GM10847 (cell line): Measurements from ENCODE around the gene POLN.

Experiments used
- POLR2A ChIP-seq: IDR thresholded peaks from 2 replicates; pipeline ENCODE4 v1.6.1; 2011; ENCODE audit not compliant: insufficient read length; ENCODE audit errors: extremely low read depth

Gene POLN

DNA sequence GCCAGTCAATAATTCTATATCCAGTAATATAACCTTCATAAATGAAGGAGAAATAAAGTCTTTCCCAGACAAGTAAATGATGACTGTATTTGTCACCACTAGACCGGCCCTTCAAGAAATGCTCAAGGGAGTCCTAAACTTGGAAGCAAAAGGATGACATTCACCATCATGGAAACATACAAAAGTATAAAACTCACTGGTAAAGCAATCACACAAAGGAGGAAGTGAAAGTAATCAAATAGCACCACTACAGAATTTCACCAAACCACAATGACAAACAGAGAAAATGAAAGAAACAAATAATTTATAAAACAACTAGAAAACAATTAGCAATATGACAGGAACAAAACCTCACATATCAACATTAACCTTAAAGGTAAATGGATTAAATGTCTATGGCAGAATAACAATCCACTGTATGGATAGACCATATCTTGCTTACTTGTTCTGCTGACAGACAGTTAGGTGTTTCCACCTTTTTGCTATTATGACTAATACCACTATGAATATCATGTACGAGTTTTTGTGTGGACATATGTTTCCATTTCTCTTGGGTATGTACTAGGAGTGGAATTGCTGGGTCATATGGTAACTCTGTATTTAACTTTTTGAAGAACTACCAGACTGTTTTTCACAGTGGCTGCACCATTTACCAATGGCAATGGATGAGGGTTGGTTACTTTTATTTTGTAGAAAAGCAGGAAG, 137.9 kb downstream of the POLN start:
- TF ChIP-seq POLR2A = no peak

DNA sequence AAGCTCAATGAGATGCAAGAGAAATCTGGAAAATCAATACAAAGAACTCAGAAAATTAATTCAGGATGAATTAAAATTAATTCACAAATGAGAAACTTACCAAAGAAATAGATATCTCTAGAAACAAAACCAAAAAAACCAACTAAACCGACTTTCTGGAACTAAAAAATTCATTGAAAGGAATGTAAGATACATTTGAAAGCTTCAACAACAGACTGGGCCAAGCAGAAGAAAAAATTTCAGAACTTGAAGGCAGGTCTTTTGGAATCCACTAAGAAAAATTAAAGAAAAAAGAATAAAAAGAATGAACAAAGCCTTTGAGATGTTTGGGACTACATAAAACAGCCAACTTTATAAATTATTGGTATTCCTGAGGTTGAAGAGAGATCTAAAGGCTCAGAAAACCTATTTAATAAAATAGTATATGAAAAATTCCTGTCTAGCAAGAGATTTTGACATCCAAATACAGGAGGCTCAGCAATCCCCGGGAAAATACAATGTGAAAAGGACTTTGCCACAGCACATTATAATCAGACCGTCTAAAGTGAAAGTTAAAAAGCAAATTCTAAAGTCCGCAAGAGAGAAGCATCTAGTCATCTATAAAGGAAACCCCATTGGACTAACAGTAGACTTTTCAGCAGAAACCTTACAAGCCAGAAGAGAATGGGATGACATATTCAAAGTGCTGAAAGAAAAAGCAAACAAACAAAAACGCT, 138.6 kb downstream of the POLN start:
- TF ChIP-seq POLR2A = no peak

DNA sequence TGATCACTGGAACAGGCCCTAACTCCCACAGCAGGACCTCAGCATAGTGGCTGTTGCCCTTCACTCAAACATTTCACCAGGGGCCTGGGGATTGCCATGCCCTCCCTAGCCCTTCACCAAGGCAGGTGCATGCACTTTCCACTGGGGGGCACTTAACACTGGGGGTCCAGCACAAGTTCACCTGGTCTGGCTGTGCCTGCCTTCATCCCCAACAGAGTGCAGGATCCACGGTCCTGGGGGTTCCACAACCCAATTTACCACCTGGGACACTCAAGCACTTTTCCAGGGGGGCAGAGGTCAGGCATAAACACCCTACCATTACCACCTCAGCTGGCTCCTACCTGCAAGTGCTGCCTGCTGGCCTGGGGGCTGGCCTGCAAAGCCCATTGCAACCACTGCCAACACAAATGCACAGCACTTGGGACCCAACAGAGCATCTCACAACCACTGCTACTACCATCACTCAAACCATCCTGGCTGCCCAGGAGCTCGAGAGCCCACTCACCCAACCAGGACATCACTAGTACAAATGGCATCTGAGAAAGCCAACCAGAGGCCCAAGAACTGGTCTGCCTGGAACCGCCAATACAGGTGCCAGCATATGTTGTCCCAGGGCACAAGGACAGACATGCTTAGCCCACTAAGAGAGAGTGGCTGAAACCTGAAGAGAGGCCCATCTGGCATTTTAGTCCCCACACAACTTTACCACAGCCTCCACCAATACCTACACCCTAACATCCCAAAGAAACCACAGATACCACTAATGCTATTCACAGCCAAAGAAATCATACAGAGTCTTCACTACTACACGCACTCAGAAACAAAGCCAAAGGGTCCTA, 139.7 kb downstream of the POLN start:
- TF ChIP-seq POLR2A = no peak

DNA sequence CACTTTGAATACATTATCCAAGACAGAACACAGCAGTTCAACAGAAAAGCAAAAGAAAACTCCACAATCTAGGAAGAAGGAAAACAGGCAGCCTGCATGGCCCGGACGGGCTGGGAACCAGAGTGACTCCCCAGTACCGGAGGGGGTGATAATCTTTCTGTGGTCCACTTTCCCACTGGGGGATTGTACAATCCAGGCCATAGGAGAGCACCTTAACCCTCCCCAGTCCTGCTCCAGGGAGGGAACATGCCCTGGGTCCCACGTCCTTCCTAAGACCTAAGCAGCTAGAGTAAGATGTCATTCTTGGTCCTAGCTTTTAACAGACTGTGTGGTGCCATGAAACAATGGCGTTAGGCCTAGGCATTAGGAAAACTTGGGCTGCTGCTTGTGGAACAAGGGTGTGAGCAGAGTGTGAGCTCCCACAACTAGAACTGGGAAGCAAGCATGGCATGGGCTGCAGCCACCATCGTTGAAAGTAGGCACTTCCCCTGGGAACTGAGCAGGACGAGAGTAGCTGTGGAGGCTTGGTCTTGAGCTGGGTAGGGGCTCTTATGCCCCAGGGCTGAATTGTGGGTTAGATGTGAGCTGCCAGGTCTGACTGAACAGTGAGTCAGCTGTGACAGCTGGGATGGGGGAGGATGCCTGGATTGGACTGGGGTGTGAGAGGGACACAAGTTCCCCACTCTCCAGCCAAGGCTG, 140.4 kb downstream of the POLN start:
- no peak for TF ChIP-seq POLR2A

DNA sequence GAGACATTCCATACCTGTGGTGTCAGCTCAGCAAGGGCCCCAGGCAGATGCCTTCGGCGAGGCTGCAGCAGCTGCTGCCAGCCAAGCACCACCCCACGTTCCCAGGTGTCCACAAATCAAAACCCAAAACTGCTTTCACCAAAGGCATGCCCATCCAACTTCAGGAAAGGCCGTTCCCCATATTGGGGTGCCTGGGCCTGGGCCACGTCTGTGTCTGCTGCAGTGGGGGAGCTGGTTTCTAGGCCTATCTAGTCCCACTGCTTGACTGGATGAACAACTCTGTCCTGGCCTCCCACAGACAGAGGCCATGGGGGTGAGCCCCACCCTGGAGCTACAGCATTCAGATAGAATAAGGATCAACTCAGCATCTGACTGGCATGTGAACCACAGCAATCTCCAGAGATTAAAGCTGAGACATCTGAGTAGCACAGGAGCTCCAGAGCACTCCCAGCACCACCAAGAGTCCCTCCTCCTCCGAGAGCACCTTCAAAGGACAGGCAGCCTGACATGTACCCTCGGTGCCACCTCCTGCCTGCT, 145.8 kb downstream of the POLN start:
- TF ChIP-seq POLR2A = no peak

DNA sequence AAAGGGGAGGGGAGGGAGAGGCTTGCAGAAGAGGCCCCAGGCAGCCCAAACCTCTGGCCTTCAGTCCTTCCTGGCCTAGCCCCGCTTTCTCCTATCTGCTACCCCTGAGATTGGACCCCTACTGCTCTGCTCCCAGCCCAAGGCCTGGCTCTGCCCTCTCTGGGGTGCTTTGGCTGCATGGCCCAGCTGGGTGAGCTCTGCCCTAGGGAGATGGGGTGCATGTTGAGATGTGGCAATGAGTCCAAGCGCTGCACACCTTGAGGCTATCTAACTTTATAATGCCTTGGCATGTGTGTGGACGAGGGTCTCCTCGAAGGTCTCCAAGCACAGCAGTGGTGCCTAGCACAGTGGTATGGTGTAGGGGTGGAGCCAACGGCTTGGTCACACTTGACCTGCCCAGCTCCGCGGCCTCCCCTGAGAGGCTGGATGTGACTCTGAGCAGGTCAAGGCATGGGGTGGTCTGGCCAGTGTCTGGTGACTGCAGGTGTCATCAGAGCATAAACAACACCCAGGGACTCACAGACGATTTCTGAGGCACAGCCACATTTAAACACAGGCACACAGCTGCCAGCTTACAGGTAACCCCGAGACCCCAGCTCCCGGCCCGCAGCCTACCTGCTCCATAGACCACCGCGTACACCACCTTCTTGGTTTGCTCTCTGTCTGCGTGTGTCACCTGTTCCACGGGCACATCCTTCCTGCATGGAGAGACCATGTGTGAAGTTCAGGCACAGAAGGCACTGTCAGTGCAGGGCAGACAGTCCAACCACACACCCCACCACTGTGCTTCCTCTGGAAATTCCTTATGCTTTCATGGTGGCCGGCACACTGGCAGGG, 146.5 kb downstream of the POLN start:
- TF ChIP-seq POLR2A = no peak

DNA sequence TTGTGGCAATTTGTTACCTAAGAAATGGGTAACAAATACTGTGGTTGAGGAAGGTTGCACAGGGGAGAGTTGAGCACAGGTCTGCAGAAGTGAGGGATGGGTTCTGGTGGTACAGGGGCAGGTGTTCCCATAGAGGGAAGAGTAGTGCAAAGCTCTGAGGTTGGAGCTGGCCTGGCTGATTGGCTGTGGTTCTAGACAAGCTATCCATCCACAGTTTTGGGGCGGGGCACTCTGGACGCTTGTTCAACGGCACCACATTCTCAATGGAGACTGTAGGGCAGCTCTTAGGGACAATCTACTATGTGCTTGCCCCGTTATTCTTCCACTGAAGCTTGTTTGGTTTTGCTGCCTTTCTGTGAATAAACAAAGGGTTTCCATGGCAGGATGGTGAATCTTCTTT, 147.4 kb downstream of the POLN start:
- TF ChIP-seq POLR2A = no peak

DNA sequence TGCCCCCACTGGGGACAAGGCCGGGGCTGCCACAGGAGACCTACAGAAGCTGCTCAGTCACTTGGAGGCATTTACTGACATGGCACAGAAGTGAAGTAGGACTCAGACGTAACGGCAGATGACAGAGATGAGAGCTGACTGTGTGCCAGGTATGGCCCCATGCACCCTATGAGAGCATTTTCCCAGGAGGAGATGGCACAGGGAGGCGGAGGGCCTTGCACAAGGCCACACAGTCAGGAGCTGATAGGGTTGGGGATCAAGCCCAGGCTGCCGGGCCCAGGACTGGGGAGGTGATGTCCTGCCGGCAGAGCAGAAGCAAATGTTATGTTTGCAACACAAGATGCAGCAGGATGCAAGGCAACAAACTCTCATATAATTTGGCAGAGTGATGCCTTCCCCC, 148.7 kb downstream of the POLN start:
- no peak for TF ChIP-seq POLR2A

DNA sequence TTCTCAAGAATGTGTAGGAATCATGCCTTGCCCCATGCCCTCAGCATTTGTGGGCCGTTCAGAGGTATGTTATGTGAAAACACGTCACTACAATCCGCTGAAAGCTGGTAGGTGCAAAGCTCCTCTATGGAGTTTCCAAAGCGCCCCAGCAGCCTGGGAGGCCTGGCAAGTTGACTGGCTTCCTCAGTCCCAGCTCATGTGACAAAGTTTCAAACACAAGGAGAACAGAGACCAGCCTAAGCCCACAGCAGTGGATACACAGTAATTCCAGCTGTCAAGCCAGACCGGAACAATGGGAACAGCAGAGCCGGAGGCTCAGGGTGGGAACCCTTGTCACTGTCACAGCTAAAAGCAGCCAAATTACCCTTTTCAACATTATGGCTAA, 149.3 kb downstream of the POLN start:
- no peak for TF ChIP-seq POLR2A

DNA sequence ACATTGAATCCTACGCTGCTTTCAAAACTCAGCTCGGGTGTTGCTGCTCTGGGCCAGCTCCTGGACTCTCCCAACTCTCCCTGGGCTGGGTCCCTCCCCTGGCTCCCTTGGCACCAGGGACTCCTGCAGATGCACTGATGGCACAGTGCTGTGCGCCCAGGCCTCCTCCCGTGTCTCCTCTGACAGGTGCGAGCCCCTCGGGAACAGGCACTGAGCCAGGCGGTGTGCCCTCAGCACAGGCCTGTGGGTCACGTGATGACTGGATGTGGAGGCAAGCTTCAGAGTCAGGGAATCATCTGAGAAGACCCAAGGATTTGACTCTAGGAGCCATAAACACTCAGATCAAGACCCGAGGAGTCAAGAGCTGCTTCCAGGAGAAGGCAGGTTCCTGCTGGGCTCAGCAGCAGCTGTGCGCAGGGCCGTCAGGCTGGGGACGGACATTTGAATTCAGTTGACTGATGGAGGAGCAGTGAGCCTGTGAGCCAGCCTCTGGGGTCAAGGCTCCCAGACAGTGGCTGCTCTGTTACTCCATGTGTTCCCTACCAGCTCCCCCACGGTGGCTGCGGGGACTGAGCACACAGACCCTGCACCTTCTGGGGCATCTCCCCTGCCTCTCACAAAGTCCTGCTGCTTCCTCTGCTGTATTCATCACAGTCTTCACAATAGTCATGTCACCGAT, 149.8 kb downstream of the POLN start:
- TF ChIP-seq POLR2A = no peak

DNA sequence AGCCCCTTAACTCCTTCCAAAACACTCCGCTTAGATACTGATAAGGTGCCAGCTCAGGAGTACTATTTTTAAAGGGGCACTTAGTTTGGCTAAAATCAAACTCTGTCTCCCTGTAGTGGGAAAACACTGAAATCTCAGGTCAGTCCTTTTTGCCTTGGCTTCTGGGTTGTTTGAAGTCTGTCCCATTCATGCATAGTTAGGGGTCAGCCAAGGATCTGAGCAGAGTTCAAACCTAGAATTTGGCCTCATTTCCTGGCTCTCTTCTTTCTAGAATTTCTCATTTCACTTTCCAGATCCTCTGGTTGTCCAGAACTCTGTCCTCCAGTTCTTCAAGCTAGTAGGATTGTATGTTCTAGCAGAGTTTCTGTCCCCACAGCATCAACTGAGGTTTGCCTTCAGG, 151.3 kb downstream of the POLN start:
- TF ChIP-seq POLR2A = no peak

DNA sequence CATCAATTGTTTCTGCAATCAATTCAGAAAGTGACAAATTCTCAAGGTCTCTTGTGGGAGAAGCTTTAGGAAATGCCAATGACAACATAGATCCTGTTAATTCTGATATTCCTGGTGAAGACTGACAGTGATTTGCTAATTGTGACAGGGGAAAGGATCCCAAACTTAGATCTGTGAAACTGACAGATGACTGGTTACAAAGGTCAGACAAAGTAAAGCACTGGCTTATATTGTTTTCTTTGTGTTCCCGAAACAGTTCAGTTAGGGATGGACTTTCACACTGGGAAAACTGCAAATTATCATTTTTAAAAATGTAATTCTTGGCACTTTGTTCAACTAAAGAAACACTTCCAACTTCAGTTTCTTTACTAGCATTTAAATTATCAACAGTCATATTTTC, 152.7 kb downstream of the POLN start:
- TF ChIP-seq POLR2A = no peak

DNA sequence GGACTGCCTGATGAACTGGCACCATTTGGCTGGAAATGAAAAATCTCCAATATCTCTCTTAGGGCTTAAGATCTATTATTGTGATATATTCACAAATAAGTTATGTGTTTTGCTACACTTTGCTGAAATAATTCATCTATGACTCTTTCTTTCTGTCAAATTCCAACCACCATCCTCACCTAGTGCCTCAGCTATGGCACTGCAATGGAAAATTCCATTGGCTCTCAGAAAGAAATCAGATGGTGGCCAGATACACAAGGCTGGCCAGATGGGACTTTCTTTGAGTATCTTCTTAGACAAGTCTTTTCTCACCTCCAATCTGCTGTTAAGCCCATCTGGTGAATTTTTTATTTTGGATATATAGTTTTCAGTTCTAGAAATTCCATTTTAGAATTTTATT, 154.8 kb downstream of the POLN start:
- no peak for TF ChIP-seq POLR2A

DNA sequence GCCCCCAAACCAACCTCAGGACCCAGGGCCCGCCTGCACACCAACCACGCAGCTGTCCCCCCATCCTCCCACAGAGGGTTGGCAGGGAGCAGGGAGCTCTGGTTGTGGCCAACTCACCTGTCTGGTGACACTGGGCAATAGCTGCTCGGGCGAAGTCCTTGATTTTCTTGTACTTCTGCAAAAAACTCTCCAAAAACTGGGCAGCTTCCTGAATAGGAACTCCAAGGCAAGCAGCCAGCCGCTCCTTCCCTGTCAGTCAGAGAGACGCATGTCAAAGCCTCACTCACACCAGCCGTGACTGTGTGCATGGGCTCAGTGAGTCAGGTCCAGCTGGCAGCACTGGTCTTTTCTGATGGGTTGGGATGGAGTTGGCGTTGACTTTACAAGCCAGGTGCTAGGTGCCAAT, 156.4 kb downstream of the POLN start:
- no peak for TF ChIP-seq POLR2A
